HG03175 (cell line): ENCODE data around the gene ARFIP2.

Source experiments
- ATAC-seq: cut with Tn5 transposase; IDR thresholded peaks from one replicate; pipeline ENCODE4 v1.9.1; 2021; ENCODE audit warnings: mild to moderate bottlenecking, moderate library complexity; ENCODE audit not compliant: unreplicated experiment

The ARFIP2 gene

DNA sequence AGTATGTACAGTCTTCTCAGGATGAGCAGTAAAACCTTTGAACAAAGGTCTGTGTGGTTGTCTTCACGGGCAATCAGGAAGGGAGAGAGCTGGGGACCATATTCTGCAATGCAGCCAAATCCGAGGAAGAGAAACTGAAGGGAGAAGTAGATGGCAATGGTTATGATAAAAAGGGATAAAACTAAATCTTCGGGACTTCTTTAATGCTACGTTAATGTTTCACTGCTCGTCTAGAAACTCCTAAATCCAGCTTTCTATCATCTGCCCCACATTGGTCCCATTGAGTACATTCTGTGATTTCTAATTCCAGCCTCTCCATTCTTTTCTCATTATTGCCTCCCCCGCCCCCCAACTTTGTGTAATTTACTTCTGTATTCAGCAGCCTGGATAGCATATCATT, 1.9 kb upstream of the ARFIP2 start:
- ATAC-seq = no peak

DNA sequence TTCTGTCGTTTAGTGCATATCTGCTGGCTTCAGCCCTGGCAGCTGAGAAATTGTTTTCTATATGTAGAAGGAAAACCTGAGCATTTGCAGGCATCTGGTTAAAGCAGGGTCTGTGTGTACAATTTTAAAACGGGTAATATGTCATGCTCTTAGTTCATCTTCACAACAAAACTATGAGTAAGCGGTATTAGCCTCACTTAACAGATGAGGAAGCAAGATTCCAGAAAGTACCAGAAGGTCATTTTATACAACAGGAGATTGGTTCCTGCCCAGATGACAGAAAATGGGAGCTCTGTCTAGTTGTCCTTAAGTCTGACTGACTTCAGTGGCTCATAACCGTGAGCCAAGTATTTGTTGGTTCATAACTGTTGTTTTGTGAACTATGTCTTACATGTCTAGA, 1.3 kb upstream of the ARFIP2 start:
- no peak for ATAC-seq

DNA sequence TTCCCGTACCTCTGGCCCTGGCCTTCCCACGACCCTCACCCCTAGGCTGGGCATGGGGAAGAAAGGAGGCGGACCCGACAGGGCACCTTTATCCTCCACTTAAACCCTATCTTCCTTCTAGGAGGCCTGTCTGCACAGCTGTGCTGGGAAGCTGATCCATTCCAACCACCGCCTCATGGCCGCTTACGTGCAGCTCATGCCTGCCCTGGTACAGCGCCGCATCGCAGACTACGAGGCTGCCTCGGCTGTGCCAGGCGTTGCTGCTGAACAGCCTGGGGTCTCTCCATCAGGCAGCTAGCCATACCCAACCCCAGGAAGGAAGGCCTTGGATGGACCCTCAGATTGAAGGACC, 769 bp upstream of the ARFIP2 start:
- ATAC-seq = peak; percentile 4

DNA sequence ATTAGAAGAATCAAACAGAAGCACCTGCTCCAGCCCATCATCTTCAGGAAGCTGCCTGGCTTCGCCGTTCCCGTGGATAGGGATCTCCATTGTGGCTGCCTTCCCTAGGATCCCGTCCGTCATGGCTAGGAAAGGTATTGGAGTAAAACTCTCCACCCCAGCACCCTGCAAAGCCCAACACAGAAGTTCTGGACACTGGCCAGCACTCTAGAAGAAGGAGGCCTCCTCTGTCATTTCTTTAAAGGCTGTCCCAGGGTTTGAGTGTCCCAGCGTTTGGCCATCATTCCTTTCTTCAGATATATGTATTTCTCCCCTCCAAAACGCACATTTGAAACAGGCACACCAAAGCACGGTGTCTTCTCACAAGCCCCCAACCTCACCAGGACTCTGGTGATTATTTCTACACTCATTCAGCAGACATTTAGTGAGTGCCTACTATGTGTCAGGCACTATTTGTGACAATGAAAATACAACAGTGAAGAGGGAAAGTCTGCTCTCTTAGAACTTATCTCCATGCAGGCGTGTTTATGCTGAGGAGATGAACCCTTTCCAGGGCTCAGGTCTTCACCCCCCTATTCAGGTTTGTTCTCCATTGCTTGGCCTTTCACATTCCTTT, 724 bp downstream of the ARFIP2 start:
- ATAC-seq = no peak

DNA sequence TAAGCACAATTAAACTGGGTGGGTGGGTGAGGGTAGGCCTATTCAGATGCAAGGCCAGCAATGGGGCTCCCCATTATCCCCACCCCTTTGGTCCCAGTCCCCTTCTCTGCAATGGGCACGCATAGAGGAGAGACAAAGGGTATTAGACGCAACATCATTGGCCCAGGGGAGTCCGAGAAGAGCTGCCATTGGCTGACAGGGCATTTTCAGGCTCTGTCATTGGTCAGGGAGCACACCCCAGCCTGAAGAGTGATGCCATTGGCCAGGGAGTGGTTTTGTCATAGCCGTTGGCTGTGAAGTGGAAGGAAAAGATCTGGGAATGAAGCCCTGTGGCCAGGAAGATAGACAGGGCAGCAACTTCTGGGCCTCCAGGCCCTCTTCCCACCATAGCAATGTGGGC, 4.6 kb downstream of the ARFIP2 start:
- ATAC-seq = no peak

DNA sequence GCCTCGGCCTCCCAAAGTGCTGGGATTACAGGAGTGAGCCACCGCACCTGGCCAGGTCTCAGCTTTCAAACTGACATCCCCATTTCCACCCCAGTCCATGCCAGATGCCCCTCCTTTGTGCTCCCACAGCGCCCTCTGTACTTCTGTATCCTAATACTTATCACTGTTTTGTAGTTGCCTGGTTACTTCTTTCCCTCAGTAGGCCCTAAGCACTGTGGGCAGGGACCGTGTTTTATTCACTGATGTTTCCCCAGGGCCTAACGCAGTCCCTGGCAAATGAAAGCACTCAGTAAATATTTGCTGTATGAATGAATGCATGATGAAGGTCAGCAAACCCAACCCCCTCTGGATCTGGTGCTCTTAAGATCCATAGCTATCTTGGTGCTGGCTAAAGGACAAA, 5.2 kb downstream of the ARFIP2 start:
- ATAC-seq = no peak

DNA sequence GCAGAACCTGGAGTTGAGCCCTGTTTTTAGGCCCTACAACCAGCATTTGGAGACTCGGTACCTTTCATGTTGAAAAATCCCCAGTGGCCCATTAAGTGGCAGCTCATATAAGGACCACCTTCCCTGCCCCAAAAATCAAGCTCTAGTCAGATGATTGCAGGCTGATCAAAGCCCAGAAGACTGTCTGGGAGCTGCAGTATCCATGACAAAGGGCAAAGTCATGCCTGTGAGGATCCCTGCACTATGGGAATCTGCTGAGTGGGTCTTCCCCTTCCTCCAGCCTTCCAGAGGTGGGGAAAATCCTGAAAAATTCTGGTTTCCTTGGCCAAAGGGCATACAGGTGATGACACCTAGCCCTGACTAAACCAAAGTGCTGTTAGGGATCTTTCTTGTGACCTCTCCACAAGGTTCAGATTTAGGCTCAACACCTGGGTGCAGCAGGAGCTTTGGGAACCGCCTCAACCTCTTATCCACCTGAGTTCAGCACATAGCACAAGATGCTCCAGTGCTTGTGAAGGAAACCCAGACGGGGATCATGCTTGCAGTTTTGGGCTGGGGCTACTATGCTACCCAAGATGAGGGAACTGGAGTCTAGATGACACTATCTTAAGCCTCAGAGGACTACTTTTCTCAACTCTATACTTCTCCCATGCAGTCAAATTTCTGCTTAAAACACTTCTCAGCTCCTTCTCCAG, 6.2 kb downstream of the ARFIP2 start:
- ATAC-seq = no peak

DNA sequence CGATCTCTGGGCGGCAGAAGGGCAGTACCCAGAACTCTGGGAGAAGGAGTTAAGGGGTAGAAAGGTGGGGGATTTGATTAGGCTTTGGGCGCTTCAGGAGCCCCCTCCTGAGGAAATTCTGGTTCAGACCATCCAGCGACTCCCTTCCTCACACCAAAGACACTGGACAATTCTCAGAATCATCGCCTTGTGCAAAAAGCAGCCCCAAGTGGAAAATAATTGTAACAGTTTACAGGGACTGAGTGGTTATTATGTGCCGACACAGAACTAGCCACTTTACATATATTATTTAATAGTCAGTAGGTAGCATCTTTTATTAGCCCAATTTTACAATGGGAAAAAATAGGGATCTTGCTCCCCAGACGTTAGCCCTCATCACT, 6.7 kb downstream of the ARFIP2 start:
- no peak for ATAC-seq

DNA sequence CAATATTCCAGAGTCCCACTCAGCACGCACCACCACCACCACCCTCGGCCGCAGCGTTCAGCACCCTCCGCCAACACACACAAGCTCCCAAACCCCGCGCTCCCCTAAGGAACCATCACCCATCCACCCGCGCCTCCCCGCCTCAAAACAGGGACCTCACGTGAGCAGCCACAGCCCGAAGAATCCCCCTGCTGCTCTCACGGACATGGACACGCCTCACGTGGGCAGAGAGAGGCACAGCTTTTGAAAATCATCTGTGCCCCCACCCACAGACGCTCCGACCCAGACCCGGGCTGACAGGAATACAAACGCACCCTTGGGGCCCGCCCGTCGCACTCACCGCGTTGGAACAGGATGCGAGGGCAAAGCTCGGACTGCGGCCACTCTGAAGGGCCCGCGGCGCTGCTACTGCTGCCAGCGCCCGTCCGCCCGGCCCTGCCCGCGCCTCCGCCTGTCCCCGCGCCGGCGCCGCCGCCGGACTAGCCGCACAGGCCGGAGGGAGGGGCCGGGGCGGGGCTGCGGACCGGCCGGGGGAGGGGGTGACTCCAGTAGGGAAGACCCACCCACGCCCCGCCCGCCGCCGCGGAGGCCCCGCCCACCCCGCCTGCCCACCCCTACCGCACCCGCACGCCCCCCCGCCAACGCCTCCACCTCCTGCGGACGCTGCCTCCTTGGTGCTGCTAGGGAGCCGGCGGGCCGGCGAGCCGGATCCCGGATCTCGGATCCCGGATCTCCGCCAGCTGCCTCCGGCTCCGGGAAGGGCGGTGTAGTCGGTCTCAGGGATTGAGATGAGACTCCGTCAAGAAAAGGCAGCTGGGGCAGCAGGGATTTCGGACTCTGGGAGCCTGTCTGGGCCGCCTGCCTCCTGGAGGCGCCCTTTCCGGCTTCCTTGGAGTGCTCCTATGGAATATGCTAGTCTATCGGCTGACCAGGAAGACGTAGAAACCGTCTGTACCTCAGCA, 7.4 kb downstream of the ARFIP2 start, which contains the start of gene TRIM3:
Gene TRIM3, minus strand, starts transcription at position 491 of the 962 bp plus-strand sequence. CDS start 8,246 bp downstream, outside the sequence.
- ATAC-seq = peak; percentile 64

DNA sequence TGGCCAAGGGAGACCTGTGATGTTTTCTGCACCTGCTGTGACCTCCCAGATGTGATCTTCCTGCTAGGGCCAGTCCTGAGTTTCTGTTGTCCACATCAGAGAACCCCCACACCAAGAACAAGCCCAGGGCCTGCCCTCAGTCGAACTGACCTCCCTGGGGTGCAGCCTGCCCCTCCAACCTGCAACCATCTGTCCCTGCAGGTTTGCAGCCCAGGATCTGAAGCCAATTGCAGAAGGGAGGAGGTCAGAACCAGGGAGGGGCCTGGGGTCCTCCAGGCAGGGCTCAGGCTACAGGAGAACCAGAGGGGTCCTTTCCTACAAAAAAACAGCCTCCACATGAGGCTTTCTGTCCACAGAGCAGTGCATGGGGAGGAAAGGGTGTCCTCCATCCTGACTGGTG, 8.2 kb downstream of the ARFIP2 start:
- no peak for ATAC-seq

DNA sequence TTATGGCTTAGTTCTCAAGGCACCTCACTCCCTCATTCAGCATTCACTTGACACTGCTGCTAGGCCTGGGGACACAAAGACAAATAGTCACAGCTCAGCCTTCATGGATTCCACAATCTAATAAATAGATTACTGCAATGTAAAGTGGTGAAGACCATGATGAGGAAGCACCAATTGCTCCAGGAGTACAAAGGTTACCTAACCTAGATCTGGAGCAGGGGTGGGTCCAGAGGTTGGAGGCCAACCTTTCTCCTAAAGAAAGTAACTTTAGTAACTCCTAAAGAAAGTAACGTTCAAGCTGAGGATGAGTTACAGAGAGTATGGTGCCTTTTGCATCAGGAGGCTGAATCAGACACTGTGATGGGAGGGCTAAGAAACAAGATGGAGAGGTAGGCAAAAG, 11.5 kb downstream of the ARFIP2 start:
- ATAC-seq = no peak

DNA sequence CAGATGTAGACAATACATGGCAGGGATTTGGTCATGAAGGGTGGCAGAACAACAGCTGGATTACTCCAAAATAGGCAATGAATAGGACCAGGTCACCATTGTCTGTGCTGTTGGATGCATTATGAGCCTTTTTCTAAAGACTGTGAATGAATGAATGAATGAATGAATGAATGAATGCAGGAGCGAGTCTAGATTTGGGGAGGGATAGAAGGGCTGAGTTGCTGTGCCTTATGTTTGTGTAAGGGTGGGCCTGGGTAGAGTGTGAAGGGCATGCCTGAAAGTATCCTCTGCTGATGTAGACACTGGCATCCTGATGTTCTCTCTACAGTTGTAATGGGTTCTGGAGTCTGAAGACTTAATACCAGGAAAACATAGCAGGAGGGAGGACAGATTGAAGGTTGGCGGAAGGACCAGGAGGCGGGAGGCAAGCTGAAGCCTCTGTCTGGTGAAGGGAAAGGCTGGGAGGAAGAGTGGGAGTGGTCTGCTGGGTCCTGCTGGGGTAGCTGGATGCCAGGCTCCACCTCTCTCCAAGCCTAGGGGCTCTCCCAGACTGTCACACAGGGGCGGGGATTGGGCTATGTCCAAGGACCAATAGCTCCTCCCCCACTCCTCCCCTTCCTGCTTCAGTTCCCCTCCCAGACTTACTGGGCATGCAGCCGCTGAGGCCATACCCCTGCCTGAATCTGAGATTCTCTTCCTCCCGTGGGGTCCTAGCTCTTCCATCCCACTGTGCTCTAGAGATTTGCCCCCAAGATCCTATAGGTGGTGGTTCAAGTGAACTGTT, 12.2 kb downstream of the ARFIP2 start:
- no peak for ATAC-seq

DNA sequence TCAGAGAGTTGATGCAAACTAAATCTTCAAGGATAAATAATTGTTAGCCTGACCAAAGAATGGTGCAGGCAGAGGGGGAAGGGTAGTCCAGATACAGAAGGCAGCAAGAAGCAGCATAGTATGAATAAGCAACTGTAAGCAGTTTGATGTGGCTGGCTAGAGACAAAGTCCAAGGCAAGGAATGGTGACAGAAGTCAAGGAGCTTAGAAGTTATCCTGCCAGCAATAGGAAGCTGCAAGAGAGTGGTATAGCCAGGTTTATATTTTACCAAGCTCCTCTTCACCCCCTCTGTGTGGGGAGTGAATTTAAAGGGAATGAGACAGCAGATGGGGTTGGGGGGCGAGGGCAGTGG, 22.1 kb downstream of the ARFIP2 start:
- ATAC-seq = no peak

DNA sequence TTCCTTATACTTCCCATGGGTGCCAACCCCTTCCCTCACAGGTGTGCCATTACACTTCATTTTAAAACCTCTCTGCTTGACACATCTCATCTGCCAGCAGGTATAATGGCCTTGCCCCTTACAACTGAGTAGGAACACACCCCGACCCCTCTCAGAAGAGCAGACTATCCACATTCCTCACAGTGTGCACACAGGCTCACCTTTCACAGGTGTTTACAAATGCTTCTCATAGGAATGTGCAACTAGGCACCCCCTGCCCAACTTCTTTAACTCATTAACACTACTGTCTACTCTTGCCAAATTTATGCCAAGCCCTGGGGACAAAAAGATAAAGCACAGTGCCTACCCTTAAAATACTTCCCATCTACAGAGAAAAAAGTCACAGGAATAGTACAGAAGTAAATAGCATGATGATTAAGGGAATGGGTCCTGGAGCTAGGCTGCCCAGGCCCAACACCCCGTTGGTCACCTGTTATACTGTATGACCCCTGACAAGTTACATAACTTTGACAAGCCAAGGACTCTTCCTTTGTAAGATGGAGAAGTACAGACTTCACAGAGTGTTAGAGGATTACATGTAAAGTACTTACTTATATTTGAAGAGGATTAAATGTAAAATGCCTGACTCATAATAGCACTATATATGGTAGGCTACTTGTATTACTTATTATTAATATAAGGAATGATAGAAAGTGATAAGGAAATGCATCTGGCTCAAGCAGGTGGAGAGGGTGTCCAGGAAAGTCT, 22.6 kb downstream of the ARFIP2 start:
- ATAC-seq = no peak

DNA sequence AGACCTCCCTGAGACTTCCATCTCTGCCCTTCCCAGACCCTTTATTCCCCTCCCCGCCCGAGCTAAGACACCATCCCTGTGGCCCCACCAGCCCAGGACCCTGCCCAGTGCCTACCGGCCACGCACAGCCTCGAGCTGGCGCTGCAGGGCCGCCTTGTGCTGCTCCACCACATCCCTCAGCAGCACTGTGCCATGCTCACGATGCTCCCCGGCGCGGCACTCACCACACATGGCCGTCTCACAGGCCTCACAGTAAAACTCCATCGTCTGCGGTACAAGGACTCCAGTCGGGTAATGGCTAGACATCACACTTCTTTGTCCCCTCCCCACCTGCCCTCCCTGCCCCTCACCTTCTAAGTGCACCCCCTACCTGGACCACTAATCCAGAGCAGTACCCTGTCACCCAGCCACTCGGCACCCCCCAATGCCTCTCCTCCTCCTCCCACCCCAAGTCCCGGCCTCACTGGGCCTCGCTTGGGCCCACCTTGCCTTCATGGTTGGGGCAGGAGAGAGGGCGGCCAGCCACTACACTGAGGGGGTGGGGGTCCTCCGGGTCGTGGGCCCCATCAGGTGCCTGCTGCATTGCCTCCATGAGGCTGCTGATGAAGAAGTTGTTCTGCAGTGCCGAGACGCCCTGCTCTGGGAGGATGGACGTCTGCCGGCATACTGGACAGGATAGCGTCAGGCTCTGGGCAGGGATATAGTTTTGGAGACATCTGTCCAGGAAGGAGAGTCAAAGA, 23.4 kb downstream of the ARFIP2 start:
- no peak for ATAC-seq

DNA sequence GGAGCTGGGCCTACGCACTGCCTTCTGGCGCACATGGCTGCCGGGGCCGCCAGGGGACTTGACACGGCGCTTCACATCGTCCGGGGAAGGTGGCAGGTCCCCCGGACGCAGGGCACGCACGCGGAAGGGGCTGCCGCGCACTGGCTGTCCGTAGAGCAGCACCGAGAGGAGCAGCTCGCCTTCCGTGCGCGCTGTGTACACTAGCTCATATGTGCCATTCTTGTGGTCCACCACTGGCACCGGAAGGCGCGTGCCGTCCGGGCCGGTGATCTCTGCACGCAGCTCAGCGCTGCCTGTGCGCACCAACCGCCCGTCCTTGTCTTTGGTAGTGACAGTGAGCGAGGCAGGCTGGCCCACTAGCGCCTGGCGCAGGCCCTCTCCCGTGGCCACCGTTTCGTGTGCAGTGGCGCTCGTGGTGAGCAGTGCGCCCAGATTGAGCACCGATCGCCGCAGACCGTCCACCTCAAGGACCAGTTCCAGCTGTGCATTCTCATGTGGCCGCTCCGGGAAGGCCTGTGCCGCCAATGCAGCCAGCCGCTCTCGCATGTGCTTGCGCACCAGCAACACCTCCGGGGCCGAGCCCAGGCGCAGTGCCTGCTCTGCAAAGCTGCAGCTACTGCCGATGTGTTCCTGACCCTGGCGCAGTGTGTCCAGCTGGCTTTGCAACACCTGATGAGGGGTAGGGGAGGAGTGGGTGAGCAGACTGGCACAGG, 24.6 kb downstream of the ARFIP2 start:
- no peak for ATAC-seq

DNA sequence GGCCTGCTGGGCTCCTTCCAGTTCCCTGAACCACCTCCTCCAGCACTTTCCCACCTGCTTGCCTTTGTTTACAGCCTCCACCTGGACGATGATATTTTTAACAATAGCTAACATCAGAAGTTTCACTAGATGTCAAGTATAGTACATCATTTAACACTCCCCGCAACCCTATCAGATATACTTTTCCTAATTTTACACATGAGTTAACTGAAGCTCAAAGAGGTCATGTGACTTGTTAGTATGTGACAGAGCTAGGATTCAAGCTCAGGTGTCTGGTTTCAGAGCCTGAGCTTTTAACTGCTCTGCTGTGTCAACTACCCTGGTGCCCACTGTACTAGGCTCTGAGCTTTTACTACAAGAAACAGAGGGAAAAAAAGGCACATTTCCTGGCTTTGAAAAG, 26.1 kb downstream of the ARFIP2 start:
- ATAC-seq = no peak

DNA sequence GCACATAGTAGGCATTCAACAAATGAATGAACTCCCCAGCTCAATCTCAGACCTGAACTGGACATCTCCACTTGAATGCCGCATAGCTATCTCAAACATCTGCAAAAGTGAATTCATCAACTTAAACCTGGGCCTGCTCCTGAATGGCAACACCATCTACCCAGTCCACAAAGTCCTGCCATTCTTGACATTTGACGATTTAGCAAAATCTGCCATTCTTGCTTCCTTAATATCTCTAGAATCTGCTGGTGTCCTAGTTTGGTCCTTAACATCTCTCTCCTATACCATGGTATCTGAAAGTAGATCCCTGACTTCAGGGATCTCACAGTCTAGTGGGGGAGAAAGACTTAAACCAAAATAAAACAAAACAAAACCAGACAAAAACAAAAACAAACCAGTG, 28.0 kb downstream of the ARFIP2 start:
- no peak for ATAC-seq

DNA sequence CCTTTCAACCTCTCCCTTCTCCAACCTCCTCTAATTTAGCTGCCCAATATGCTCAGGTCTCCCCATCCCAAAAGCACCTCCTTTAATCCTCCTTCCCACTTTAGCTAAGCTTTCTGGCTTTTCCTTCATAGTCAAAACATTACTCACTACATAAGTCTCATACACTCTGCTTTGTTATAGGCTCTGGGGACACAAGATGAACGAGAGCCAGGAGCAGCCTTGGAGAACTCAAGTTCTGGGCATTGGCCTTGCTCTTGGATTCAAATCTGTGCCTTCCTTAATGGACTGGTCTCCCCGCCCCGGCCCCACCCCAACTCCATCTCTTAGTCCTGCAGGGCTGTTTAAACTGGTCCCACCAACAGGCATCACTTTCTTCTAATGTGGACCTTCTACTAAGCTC, 28.9 kb downstream of the ARFIP2 start:
- ATAC-seq = no peak
